Vagina (tissue), 2 donors: ENCODE results near the gene THADA.

Experiments used
- POLR2A ChIP-seq, 2 donors: fragments of 450-650 bp; IDR thresholded peaks; one replicate each; pipeline ENCODE4 v1.6.1; 2017; ENCODE audit warnings: antibody characterized with exemption in 2 of 2, mild to moderate bottlenecking in 2 of 2, moderate library complexity in 2 of 2
- POLR2AphosphoS5 ChIP-seq, 2 donors: sonication (generic); formaldehyde crosslinking; IDR thresholded peaks; one replicate each; pipeline ENCODE4 v1.9.0; 2017; ENCODE audit warnings: antibody characterized with exemption in 2 of 2, mild to moderate bottlenecking in 2 of 2, low read depth in 1 of 2; ENCODE audit not compliant: insufficient read depth in 1 of 2
- TF ChIP-seq, protein P1 (sequence below), 3 experiments: fragments of 450-650 bp in 2 of 3; fragments of 200-600 bp in 1 of 3; sonication (generic) in 1 of 3; IDR thresholded peaks; one replicate each; pipeline ENCODE4 v1.5.1; 2017 to 2019; ENCODE audit warnings: antibody characterized with exemption in 3 of 3, mild to moderate bottlenecking in 2 of 3, moderate library complexity in 2 of 3

DNA sequence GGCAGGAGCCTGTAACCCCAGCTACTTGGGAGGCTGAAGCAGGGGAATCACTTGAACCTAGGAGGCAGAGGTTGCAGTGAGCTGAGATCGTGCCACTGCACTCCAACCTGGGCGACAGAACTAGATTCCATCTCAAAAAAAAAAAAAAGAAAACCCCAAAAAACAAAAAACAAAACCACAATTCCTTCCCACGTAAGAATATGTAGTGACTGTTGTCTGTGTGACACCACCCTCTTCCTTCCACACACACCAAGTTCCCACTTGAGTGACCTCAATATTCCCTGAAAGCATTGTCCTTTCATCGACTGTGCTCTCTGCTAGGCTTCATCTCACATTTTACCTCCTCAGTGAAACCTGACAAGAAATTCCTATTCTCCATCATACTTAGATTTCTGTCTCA lies 8.8 kb upstream of the THADA start:
- TF ChIP-seq, protein P1, sequence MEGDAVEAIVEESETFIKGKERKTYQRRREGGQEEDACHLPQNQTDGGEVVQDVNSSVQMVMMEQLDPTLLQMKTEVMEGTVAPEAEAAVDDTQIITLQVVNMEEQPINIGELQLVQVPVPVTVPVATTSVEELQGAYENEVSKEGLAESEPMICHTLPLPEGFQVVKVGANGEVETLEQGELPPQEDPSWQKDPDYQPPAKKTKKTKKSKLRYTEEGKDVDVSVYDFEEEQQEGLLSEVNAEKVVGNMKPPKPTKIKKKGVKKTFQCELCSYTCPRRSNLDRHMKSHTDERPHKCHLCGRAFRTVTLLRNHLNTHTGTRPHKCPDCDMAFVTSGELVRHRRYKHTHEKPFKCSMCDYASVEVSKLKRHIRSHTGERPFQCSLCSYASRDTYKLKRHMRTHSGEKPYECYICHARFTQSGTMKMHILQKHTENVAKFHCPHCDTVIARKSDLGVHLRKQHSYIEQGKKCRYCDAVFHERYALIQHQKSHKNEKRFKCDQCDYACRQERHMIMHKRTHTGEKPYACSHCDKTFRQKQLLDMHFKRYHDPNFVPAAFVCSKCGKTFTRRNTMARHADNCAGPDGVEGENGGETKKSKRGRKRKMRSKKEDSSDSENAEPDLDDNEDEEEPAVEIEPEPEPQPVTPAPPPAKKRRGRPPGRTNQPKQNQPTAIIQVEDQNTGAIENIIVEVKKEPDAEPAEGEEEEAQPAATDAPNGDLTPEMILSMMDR (IDR thresholded peaks at IDR 0.05) = no peak
- no peak for TF ChIP-seq POLR2AphosphoS5 (IDR thresholded peaks at IDR 0.05; ENCODE audit: insufficient read depth in 1 of 2, low read depth in 1 of 2)
- TF ChIP-seq POLR2A (IDR thresholded peaks at IDR 0.05) = no peak
